PC-3 (cell line): ENCODE results near the gene MPDZ. TPM values are rescaled to one million over a fixed set of nuclear protein-coding genes. Genes with fewer than 3 reads are reported as not detected.

Experiments used
- ATAC-seq: fragments of 200-7000 bp; cut with Tn5 transposase; 2 replicates; pipeline ENCODE4 v1.9.1; 2020; ENCODE audit warnings: mild to moderate bottlenecking, moderate library complexity
- BruUV-seq: library from RNA; stranded (reverse); fragments of 400-500 nt; replicated peaks from 2 replicates; lab custom pipeline; 2021; lab: Mats Ljungman, UMichigan
- CTCF ChIA-PET: fragments of 300-600 bp; sonication (Branson Sonifier 250); formaldehyde crosslinking; loops from one replicate; lab custom pipeline; 2022; ENCODE audit warnings: antibody characterized with exemption; lab: Charles Lee
- POLR2A ChIA-PET: fragments of 300-600 bp; sonication (Branson Sonifier 250); formaldehyde crosslinking; loops from one replicate; lab custom pipeline; 2022; ENCODE audit warnings: antibody characterized with exemption; ENCODE audit not compliant: unreplicated experiment; lab: Charles Lee
- DNase-seq: peaks from one replicate; pipeline ENCODE4 v3.0.0-alpha.2; 2015
- H2AFZ ChIP-seq: fragments of 300-600 bp; sonication (generic); 2 replicates; pipeline ENCODE4 v1.6.0; 2016; ENCODE audit warnings: antibody characterized with exemption, low read length
- H3F3A ChIP-seq: fragments of 300-600 bp; sonication (generic); one replicate; pipeline ENCODE4 v1.6.0; 2017; ENCODE audit warnings: antibody characterized with exemption, low read length, control low read depth, mild to moderate bottlenecking; ENCODE audit not compliant: unreplicated experiment
- H3K27ac ChIP-seq: fragments of 300-600 bp; sonication (generic); 2 replicates; pipeline ENCODE4 v1.5.1; 2016; ENCODE audit warnings: mild to moderate bottlenecking, low read length
- H3K27me3 ChIP-seq: fragments of 300-600 bp; sonication (generic); 2 replicates; pipeline ENCODE4 v1.6.1; 2016; ENCODE audit warnings: low read length, mixed read lengths
- H3K36me3 ChIP-seq: fragments of 300-600 bp; sonication (generic); 2 replicates; pipeline ENCODE4 v1.6.1; 2016; ENCODE audit warnings: low read depth, mixed run types, low read length, mixed read lengths
- H3K4me1 ChIP-seq: fragments of 300-600 bp; sonication (generic); 2 replicates; pipeline ENCODE4 v1.5.1; 2016; ENCODE audit warnings: low read length; ENCODE audit not compliant: insufficient read depth
- H3K4me2 ChIP-seq: fragments of 300-600 bp; sonication (generic); 2 replicates; pipeline ENCODE4 v1.6.0; 2016; ENCODE audit warnings: low read length
- H3K4me3 ChIP-seq: fragments of 300-600 bp; sonication (generic); 2 replicates; pipeline ENCODE4 v1.5.1; 2016; ENCODE audit warnings: mild to moderate bottlenecking, low read length, mixed read lengths
- H3K79me2 ChIP-seq: fragments of 300-600 bp; sonication (generic); 2 replicates; pipeline ENCODE4 v1.6.1; 2017; ENCODE audit warnings: low read length, mixed read lengths
- H3K9ac ChIP-seq: fragments of 300-600 bp; sonication (generic); 2 replicates; pipeline ENCODE4 v1.6.0; 2016; ENCODE audit warnings: mild to moderate bottlenecking, low read length
- H3K9me2 ChIP-seq: fragments of 300-600 bp; sonication (generic); replicated peaks from 2 replicates; pipeline ENCODE4 v1.6.1; 2016; ENCODE audit warnings: mixed run types, low read length, mixed read lengths
- H3K9me3 ChIP-seq: fragments of 300-600 bp; sonication (generic); 2 replicates; pipeline ENCODE4 v1.6.1; 2016; ENCODE audit warnings: low read length, mixed read lengths
- H4K20me1 ChIP-seq: fragments of 300-600 bp; sonication (generic); 2 replicates; pipeline ENCODE4 v1.6.1; 2016; ENCODE audit warnings: low read length, mixed read lengths
- CTCF ChIP-seq: fragments of 300-600 bp; sonication (generic); conservative IDR thresholded peaks from 2 replicates; pipeline ENCODE4 v1.5.1; 2017; ENCODE audit warnings: antibody characterized with exemption, low read depth, mild to moderate bottlenecking, low read length
- EZH2 ChIP-seq: fragments of 300-600 bp; sonication (generic); IDR thresholded peaks from one replicate; pipeline ENCODE4 v1.6.1; 2017; ENCODE audit warnings: antibody characterized with exemption, mild to moderate bottlenecking, low read length; ENCODE audit not compliant: unreplicated experiment
- EZH2phosphoT487 ChIP-seq: fragments of 300-600 bp; sonication (generic); IDR thresholded peaks from 2 replicates; pipeline ENCODE4 v1.6.1; 2018; ENCODE audit warnings: mild to moderate bottlenecking, antibody characterized with exemption, low read length, borderline replicate concordance
- intact Hi-C: fragments of 100-400 bp; cut with micrococcal nuclease; formaldehyde crosslinking; loops from 2 replicates; pipeline ENCODE4 v1.9.0; 2023
- total RNA-seq: library from RNA; depleted of rRNA; stranded (reverse); fragments of >200 nt; gene quantifications from 2 replicates; pipeline ENCODE4 v1.2.3, GENCODE V29; 2014

Gene MPDZ
- total RNA-seq, 1 experiment from 2014 or later: 6.1 TPM

- H3K9me2 ChIP-seq: no peaks in the 10 kb centered on the region
- BruUV-seq: no TSS peak
- no peak overlapping the region for H3K4me2 ChIP-seq
- intact Hi-C loops: loop anchor here (10.0 kb wide), 1 partner anchor 211 kb away; no protein-coding TSS in a partner anchor
- TF ChIP-seq EZH2 (no peak), EZH2phosphoT487 (no peak), CTCF (peak; percentile 62)
- H3K79me2 ChIP-seq: no peaks in the 10 kb centered on the region
- H4K20me1 ChIP-seq: no peaks in the 10 kb centered on the region
- no peak overlapping the region for H2AFZ ChIP-seq
- CTCF ChIA-PET: no interaction called here
- H3K4me3 ChIP-seq: no peak overlapping the region
- no peak overlapping the region for H3K27ac ChIP-seq
- H3K9me3 ChIP-seq: no peaks in the 10 kb centered on the region
- no peaks in the 10 kb centered on the region for H3K27me3 ChIP-seq
- H3K36me3 ChIP-seq: no peaks in the 10 kb centered on the region
- H3K4me1 ChIP-seq: no peaks in the 10 kb centered on the region
- no peaks in the 10 kb centered on the region for H3F3A ChIP-seq
- ATAC-seq (no peak), DNase-seq (peak; percentile 30)
- H3K9ac ChIP-seq: no peak overlapping the region
- POLR2A ChIA-PET: no interaction called here
These were observed 66.2 kb downstream of the MPDZ start for GRCh38 chr9:13213337-13213736.

- Histone ChIP-seq H3K4me1 (no peaks in the 10 kb centered on the region), H3K4me3 (no peak overlapping the region), H3F3A (no peaks in the 10 kb centered on the region), H3K27ac (no peak overlapping the region), H3K79me2 (no peaks in the 10 kb centered on the region), H3K9ac (no peak overlapping the region), H3K9me3 (no peaks in the 10 kb centered on the region), H3K9me2 (no peaks in the 10 kb centered on the region), H4K20me1 (no peaks in the 10 kb centered on the region), H3K36me3 (no peaks in the 10 kb centered on the region), H3K4me2 (no peak overlapping the region), H2AFZ (no peak overlapping the region), H3K27me3 (no peaks in the 10 kb centered on the region)
- no TSS peak for BruUV-seq
- POLR2A ChIA-PET: no interaction called here
- no peak for TF ChIP-seq EZH2
- CTCF ChIA-PET: no interaction called here
- no peak for DNase-seq
- no peak for ATAC-seq
- intact Hi-C loops: loop anchor here (10.0 kb wide), 1 partner anchor 214 kb away; no protein-coding TSS in a partner anchor
These were observed 69.2 kb downstream of the MPDZ start for GRCh38 chr9:13210306-13210705.

- CTCF ChIA-PET: no interaction called here
- H3K36me3 ChIP-seq: no peaks in the 10 kb centered on the region
- ATAC-seq: no peak
- no peak overlapping the region for H3K4me2 ChIP-seq
- POLR2A ChIA-PET: no interaction called here
- no peak overlapping the region for H3K27ac ChIP-seq
- H3K9ac ChIP-seq: no peak overlapping the region
- BruUV-seq: no TSS peak
- H3K4me1 ChIP-seq: no peaks in the 10 kb centered on the region
- no peaks in the 10 kb centered on the region for H3K9me2 ChIP-seq
- H3F3A ChIP-seq: no peaks in the 10 kb centered on the region
- no peak overlapping the region for H2AFZ ChIP-seq
- H3K9me3 ChIP-seq: no peaks in the 10 kb centered on the region
- intact Hi-C loops: no loop called here
- no peaks in the 10 kb centered on the region for H3K27me3 ChIP-seq
- TF ChIP-seq EZH2: no peak
- no peak for TF ChIP-seq EZH2phosphoT487
- no peak for TF ChIP-seq CTCF
- no peaks in the 10 kb centered on the region for H3K79me2 ChIP-seq
- H4K20me1 ChIP-seq: no peaks in the 10 kb centered on the region
- no peak for DNase-seq
- H3K4me3 ChIP-seq: no peak overlapping the region
These were observed 70.0 kb downstream of the MPDZ start for GRCh38 chr9:13209498-13209897.
